ENCODE data around the gene ACKR3. TPM values are rescaled to one million over a fixed set of nuclear protein-coding genes. Genes with fewer than 3 reads are reported as not detected.

Gene ACKR3
- total RNA-seq, 2 donors from 2014 or later: 3.5 to 10.1 TPM

DNA sequence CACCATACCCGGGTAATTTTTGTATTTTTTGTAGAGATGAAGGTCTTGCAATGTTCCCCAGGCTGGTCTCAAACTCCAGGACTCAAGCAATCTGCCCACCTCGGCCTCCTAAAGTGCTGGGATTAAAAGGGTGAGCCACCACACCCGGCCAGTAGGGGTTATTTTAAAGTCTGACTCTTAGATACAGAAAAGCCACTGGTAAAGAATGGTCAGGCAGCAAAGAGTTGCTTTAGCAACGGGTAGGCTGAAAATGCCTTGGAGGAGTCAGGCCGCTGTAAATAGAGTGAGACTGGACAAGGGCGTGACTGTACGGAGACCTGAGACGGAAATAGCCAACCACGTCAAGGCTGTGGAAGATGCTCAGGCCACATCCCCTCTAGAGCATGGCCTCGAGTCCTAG, 54.2 kb downstream of the ACKR3 start:
- no peaks in the 10 kb centered on the region for H3K27me3 ChIP-seq
- no peak for DNase-seq
- intact Hi-C loops (cut with DNase I): no loop called here
- H3K4me3 ChIP-seq: no peak overlapping the region
- TF ChIP-seq, protein P1, sequence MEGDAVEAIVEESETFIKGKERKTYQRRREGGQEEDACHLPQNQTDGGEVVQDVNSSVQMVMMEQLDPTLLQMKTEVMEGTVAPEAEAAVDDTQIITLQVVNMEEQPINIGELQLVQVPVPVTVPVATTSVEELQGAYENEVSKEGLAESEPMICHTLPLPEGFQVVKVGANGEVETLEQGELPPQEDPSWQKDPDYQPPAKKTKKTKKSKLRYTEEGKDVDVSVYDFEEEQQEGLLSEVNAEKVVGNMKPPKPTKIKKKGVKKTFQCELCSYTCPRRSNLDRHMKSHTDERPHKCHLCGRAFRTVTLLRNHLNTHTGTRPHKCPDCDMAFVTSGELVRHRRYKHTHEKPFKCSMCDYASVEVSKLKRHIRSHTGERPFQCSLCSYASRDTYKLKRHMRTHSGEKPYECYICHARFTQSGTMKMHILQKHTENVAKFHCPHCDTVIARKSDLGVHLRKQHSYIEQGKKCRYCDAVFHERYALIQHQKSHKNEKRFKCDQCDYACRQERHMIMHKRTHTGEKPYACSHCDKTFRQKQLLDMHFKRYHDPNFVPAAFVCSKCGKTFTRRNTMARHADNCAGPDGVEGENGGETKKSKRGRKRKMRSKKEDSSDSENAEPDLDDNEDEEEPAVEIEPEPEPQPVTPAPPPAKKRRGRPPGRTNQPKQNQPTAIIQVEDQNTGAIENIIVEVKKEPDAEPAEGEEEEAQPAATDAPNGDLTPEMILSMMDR (IDR thresholded peaks at IDR 0.05): no peak
- no peak overlapping the region for H3K9ac ChIP-seq (ENCODE audit: low read depth in 2 of 2, low read length in 2 of 2)
- H3K9me3 ChIP-seq: no peaks in the 10 kb centered on the region
- H3K27ac ChIP-seq: no peak overlapping the region
- no peaks in the 10 kb centered on the region for H3K36me3 ChIP-seq
- H3K4me1 ChIP-seq: no peaks in the 10 kb centered on the region

DNA sequence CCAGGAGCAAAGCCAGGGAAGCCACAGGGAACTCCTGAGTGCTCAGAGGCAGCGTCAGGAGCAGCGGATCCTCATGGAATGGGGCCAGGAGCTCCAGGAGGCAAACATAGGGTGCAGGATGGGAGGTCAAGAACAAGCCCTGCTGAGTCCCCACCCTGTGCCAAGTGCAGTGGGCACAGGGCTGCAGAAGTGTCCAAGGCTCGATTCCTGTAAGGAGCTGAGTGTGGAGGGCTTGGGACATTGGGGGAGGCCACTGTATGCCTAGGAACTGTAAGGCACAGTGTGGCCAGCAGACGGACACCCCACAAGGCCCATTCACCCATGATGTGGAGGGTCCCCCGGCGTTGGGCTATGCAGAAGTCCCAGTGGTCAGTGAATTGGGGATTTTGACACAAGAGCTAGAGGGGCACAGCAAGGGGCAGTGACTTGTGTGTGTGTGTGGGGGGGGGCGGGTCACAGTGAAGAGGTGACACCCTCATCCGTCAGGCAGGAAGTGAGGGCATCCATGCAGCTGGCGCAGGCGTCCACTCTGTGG, 55.6 kb downstream of the ACKR3 start:
- intact Hi-C loops (cut with DNase I): no loop called here
- Histone ChIP-seq H3K9ac (ENCODE audit: low read depth in 2 of 2, low read length in 2 of 2) (no peak overlapping the region), H3K27ac (no peak overlapping the region), H3K36me3 (no peaks in the 10 kb centered on the region), H3K27me3 (no peaks in the 10 kb centered on the region), H3K4me3 (no peak overlapping the region), H3K4me1 (no peaks in the 10 kb centered on the region), H3K9me3 (no peaks in the 10 kb centered on the region)
- TF ChIP-seq, protein P1 (IDR thresholded peaks at IDR 0.05): no peak
- DNase-seq: no peak

DNA sequence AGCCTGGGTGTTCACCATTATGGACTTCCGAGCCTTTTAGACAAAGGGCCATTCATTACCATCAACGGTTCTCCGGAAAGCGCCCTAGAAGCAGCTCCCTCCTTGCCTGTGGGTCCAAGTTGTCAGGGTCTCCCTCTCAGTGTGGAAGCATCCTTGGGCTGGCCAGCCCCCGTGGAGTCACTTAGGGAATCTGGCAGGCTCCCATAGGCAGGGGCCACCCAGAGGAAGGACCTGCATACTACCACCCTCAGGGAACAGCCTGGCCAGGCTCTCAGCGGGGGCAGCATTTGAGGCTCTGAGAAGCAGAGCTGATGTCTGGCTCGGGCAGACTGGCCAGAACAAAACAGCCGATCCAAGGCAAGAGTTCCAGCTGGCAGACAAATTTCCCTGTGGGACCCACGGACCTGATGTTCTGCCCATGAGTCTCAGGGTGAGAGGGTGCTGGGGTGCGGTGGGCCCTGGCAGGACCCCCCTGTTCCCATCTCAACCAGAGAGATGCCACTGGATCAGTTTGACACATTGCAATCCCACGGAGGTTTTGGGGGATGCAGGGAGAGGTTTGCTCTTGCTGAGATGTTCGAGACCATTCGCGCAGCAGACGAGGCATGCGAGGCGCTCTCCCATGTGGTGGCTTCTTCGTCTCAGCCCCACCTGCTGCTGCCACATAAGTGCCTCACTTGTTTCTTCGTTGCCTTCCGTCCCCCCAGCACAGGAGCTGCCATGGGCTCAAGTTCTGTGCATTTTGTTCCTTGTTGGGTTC, 56.9 kb downstream of the ACKR3 start:
- H3K27ac ChIP-seq: no peak overlapping the region
- no peak overlapping the region for H3K4me3 ChIP-seq
- no peak overlapping the region for H3K9ac ChIP-seq (ENCODE audit: low read depth in 2 of 2, low read length in 2 of 2)
- intact Hi-C loops (cut with DNase I): no loop called here
- H3K27me3 ChIP-seq: no peaks in the 10 kb centered on the region
- no peak for DNase-seq
- H3K9me3 ChIP-seq: no peaks in the 10 kb centered on the region
- H3K36me3 ChIP-seq: no peaks in the 10 kb centered on the region
- H3K4me1 ChIP-seq: no peaks in the 10 kb centered on the region
- TF ChIP-seq, protein P1 (IDR thresholded peaks at IDR 0.05): no peak

DNA sequence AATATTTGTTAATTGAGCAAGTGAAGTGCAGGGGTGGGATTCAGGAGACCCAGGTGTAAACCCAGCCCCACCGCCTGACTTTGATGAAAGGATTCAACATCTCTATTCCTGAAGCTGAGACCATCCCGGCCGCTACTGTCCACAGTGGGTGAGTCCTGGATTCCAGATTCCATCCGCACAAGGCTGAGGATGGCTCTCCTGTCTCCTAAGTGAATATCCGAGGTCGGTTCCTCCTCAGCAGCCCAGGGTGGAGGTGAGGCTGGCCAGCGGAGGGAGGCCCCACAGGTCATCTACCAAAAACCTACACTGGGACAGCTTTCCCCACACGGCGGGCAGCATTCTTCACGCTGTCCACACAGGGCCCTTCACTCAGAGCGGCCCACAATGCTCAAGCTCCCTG, 57.6 kb downstream of the ACKR3 start:
- Histone ChIP-seq H3K4me3 (no peak overlapping the region), H3K9ac (ENCODE audit: low read depth in 2 of 2, low read length in 2 of 2) (no peak overlapping the region), H3K27me3 (no peaks in the 10 kb centered on the region), H3K9me3 (no peaks in the 10 kb centered on the region), H3K36me3 (no peaks in the 10 kb centered on the region), H3K27ac (no peak overlapping the region), H3K4me1 (no peaks in the 10 kb centered on the region)
- intact Hi-C loops (cut with DNase I): no loop called here
- TF ChIP-seq, protein P1 (IDR thresholded peaks at IDR 0.05): no peak
- no peak for DNase-seq

DNA sequence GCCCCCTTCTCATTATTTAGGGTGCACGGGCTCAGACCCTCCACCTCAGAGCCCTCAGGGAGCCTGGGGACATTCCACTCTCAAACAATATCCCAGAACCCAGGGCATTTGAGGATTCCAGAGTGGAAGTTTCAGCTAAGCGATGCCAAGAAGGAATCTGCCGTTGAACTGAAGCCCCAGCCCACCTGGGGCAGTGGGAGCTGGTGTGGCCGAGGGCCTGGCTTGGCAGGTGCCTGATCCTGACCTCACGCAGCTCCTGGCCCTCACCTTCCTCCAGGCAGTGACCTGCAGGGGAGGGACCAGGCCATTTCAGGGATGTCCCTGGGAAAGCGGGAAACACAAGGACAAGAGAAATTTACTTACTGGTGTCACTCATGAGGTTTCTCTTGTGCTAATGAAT, 58.2 kb downstream of the ACKR3 start:
- no peaks in the 10 kb centered on the region for H3K4me1 ChIP-seq
- H3K27ac ChIP-seq: no peak overlapping the region
- no peak overlapping the region for H3K9ac ChIP-seq (ENCODE audit: low read depth in 2 of 2, low read length in 2 of 2)
- TF ChIP-seq, protein P1 (IDR thresholded peaks at IDR 0.05): no peak
- no peaks in the 10 kb centered on the region for H3K27me3 ChIP-seq
- intact Hi-C loops (cut with DNase I): no loop called here
- no peaks in the 10 kb centered on the region for H3K9me3 ChIP-seq
- H3K36me3 ChIP-seq: no peaks in the 10 kb centered on the region
- DNase-seq: no peak
- H3K4me3 ChIP-seq: no peak overlapping the region

Measured in colonic mucosa (tissue), 4 donors.